Stimulated activated CD4-positive, alpha-beta T cell treated with anti-CD3 and anti-CD28 coated beads, Interleukin-15, amount 100 ng/mL, for 48 hours (primary cell): ENCODE measurements around the gene SMIM21.

ENCODE experiments used
- DNase-seq, 2 donors: peaks; one replicate each; pipeline ENCODE4 v3.0.0-alpha.2; 2020; ENCODE audit warnings: low read depth in 2 of 2

The SMIM21 gene

GRCh38 chr18:75427603-75428002 lies at the start of gene SMIM21:
Gene SMIM21, minus strand, starts transcription at chr18:75427703. Its CDS starts 140 bp downstream, at chr18:75427563.
- DNase-seq, result no peak

GRCh38 chr18:75475228-75475627 lies 47.7 kb upstream of the SMIM21 start:
- no peak for DNase-seq

- no peak for DNase-seq
Observed at GRCh38 chr18:75474332-75474731, 46.8 kb upstream of the SMIM21 start.

- no peak for DNase-seq
Observed at GRCh38 chr18:75473316-75473715, 45.8 kb upstream of the SMIM21 start.

- no peak for DNase-seq
Observed at GRCh38 chr18:75472906-75473305, 45.4 kb upstream of the SMIM21 start.

- no peak for DNase-seq
Observed at GRCh38 chr18:75472396-75472795, 44.9 kb upstream of the SMIM21 start.

- DNase-seq, result no peak
Observed at GRCh38 chr18:75471850-75472249, 44.3 kb upstream of the SMIM21 start.

GRCh38 chr18:75467851-75468250 lies 40.3 kb upstream of the SMIM21 start:
- DNase-seq, result no peak

- no peak for DNase-seq
Observed at GRCh38 chr18:75467281-75467795, 39.8 kb upstream of the SMIM21 start.

GRCh38 chr18:75464356-75464755 lies 36.9 kb upstream of the SMIM21 start:
- DNase-seq, result no peak

GRCh38 chr18:75462178-75462832 lies 34.8 kb upstream of the SMIM21 start:
- no peak for DNase-seq

GRCh38 chr18:75456199-75456631 lies 28.7 kb upstream of the SMIM21 start:
- no peak for DNase-seq

- no peak for DNase-seq
Observed at GRCh38 chr18:75455249-75456198, 28.0 kb upstream of the SMIM21 start.

- no peak for DNase-seq
Observed at GRCh38 chr18:75454022-75454795, 26.7 kb upstream of the SMIM21 start.

GRCh38 chr18:75450906-75451305 lies 23.4 kb upstream of the SMIM21 start:
- no peak for DNase-seq

GRCh38 chr18:75441896-75442295 lies 14.4 kb upstream of the SMIM21 start:
- no peak for DNase-seq

- DNase-seq, result no peak
Observed at GRCh38 chr18:75439348-75439747, 11.8 kb upstream of the SMIM21 start.

GRCh38 chr18:75438891-75439290 lies 11.4 kb upstream of the SMIM21 start:
- DNase-seq, result no peak

GRCh38 chr18:75437979-75438378 lies 10.5 kb upstream of the SMIM21 start:
- no peak for DNase-seq

GRCh38 chr18:75433098-75433497 lies 5.6 kb upstream of the SMIM21 start:
- no peak for DNase-seq

- no peak for DNase-seq
Observed at GRCh38 chr18:75429975-75430374, 2.5 kb upstream of the SMIM21 start.

GRCh38 chr18:75428490-75428889 lies 987 bp upstream of the SMIM21 start:
- no peak for DNase-seq
